SU-DHL-6 (cell line): Measurements from ENCODE around the gene ROCK2.

Source experiments
- H2AFZ ChIP-seq: fragments of 200-600 bp; sonication (generic); 2 replicates; pipeline ENCODE4 v1.6.1; 2014; ENCODE audit warnings: low read depth, mild to moderate bottlenecking, moderate library complexity, mixed read lengths, antibody characterized with exemption, low read length; ENCODE audit not compliant: severe bottlenecking
- H3F3A ChIP-seq: fragments of 200-600 bp; shearing (Covaris generic); 2 replicates; pipeline ENCODE4 v1.6.0; 2016; ENCODE audit warnings: antibody characterized with exemption, mild to moderate bottlenecking; ENCODE audit not compliant: insufficient read depth
- H3K27ac ChIP-seq: fragments of 200-600 bp; sonication (generic); 2 replicates; pipeline ENCODE4 v1.5.1; 2016; ENCODE audit warnings: low read depth, mild to moderate bottlenecking, low read length, moderate library complexity, mixed read lengths
- H3K27me3 ChIP-seq: fragments of 200-600 bp; sonication (generic), shearing (Covaris generic); 2 replicates; pipeline ENCODE4 v1.6.0; 2014; ENCODE audit warnings: mild to moderate bottlenecking, low read length
- H3K36me3 ChIP-seq: fragments of 200-600 bp; sonication (generic); 2 replicates; pipeline ENCODE4 v1.6.1; 2014; ENCODE audit warnings: mild to moderate bottlenecking, low read length, mixed read lengths
- H3K4me2 ChIP-seq: fragments of 300-600, 200-600 bp; shearing (Covaris generic), sonication (generic); 2 replicates; pipeline ENCODE4 v1.6.0; 2014; ENCODE audit warnings: low read length, low read depth, mild to moderate bottlenecking; ENCODE audit not compliant: poor library complexity, severe bottlenecking
- H3K4me3 ChIP-seq: fragments of 200-600 bp; sonication (generic); 2 replicates; pipeline ENCODE4 v1.5.1; 2014; ENCODE audit warnings: antibody characterized with exemption, low read length, mild to moderate bottlenecking, mixed read lengths; ENCODE audit not compliant: insufficient read depth, poor library complexity, severe bottlenecking
- H3K79me2 ChIP-seq: fragments of 200-600 bp; sonication (generic); 2 replicates; pipeline ENCODE4 v1.6.1; 2014; ENCODE audit warnings: mild to moderate bottlenecking, low read length, moderate library complexity; ENCODE audit not compliant: insufficient read depth
- H3K9ac ChIP-seq: fragments of 200-600 bp; sonication (generic); 2 replicates; pipeline ENCODE4 v1.7.0; 2014; ENCODE audit warnings: mild to moderate bottlenecking, low read length
- H3K9me2 ChIP-seq: fragments of 200-600 bp; sonication (generic); replicated peaks from 2 replicates; pipeline ENCODE4 v1.6.1; 2014; ENCODE audit warnings: low read length; ENCODE audit not compliant: insufficient read depth
- H3K9me3 ChIP-seq: fragments of 200-600 bp; sonication (generic); 2 replicates; pipeline ENCODE4 v1.6.1; 2014; ENCODE audit warnings: low read length, mixed read lengths; ENCODE audit not compliant: insufficient read depth
- H4K20me1 ChIP-seq: fragments of 200-600 bp; sonication (generic); 2 replicates; pipeline ENCODE4 v1.6.1; 2014; ENCODE audit warnings: low read depth, mild to moderate bottlenecking, antibody characterized with exemption, low read length, moderate library complexity, mixed read lengths
- CTCF ChIP-seq: fragments of 200-600 bp; sonication (generic); IDR thresholded peaks from one replicate; pipeline ENCODE4 v1.5.1; 2017; ENCODE audit warnings: antibody characterized with exemption, mild to moderate bottlenecking, low read length, moderate library complexity; ENCODE audit not compliant: insufficient read depth, poor library complexity, severe bottlenecking
- EZH2phosphoT487 ChIP-seq: fragments of 200-600 bp; sonication (generic), shearing (Covaris generic); conservative IDR thresholded peaks from 2 replicates; pipeline ENCODE4 v1.6.1; 2018; ENCODE audit warnings: mild to moderate bottlenecking, antibody characterized with exemption, low read length, moderate library complexity, mixed read lengths

Gene ROCK2

GRCh38 chr2:11152591-11152990 lies 191.8 kb downstream of the ROCK2 start:
- no peaks in the 10 kb centered on the region for H3K36me3 ChIP-seq
- no peak overlapping the region for H3K9ac ChIP-seq
- H3K4me3 ChIP-seq = no peak overlapping the region
- H3K9me2 ChIP-seq = no peaks in the 10 kb centered on the region
- no peaks in the 10 kb centered on the region for H3K79me2 ChIP-seq
- H3K4me2 ChIP-seq = no peak overlapping the region
- no peaks in the 10 kb centered on the region for H4K20me1 ChIP-seq
- H3F3A ChIP-seq = no peaks in the 10 kb centered on the region
- no peak overlapping the region for H2AFZ ChIP-seq
- no peaks in the 10 kb centered on the region for H3K27me3 ChIP-seq
- no peaks in the 10 kb centered on the region for H3K9me3 ChIP-seq
- TF ChIP-seq CTCF = no peak
- TF ChIP-seq EZH2phosphoT487 = no peak
- H3K27ac ChIP-seq = no peak overlapping the region

- TF ChIP-seq EZH2phosphoT487 (no peak), CTCF (no peak)
Measured at GRCh38 chr2:11147263-11147662, 197.2 kb downstream of the ROCK2 start.

DNA sequence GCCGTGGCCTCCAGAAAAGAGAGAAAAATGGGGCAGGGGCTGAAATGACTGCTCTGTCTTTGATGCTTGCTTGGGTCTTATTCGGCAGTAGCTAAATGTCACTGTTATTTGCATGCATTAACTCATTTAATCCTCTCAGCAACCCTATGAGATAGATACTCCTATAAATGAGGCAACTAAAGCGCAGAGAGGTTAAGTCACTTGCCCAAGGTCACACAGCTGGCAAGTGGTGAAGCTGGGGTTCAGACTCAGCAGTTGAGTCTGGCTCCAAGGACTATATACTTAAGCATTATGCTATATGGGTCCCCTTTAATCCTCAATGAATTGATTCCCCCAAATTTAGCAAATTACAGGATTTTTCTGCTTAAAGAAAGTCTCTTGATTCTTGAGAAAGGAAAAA lies 198.4 kb downstream of the ROCK2 start:
- TF ChIP-seq EZH2phosphoT487 (no peak), CTCF (no peak)
- Histone ChIP-seq H2AFZ (no peak overlapping the region), H3K36me3 (no peaks in the 10 kb centered on the region)

More at GRCh38 chr2:11147263-11147662, 197.2 kb downstream of the ROCK2 start:
- H3K79me2 ChIP-seq = no peaks in the 10 kb centered on the region
- H3K9me2 ChIP-seq = no peaks in the 10 kb centered on the region
- no peak overlapping the region for H3K27ac ChIP-seq
- H4K20me1 ChIP-seq = no peaks in the 10 kb centered on the region
- no peak overlapping the region for H3K4me3 ChIP-seq
- no peaks in the 10 kb centered on the region for H3K9me3 ChIP-seq
- H3F3A ChIP-seq = no peaks in the 10 kb centered on the region
- no peaks in the 10 kb centered on the region for H3K27me3 ChIP-seq
- no peak overlapping the region for H3K4me2 ChIP-seq
- H3K36me3 ChIP-seq = no peaks in the 10 kb centered on the region
- H3K9ac ChIP-seq = no peak overlapping the region
- H2AFZ ChIP-seq = no peak overlapping the region

More for the DNA sequence above, 198.4 kb downstream of the ROCK2 start:
- no peak overlapping the region for H3K9ac ChIP-seq
- H4K20me1 ChIP-seq = no peaks in the 10 kb centered on the region
- no peaks in the 10 kb centered on the region for H3K9me2 ChIP-seq
- H3K4me2 ChIP-seq = no peak overlapping the region
- no peak overlapping the region for H3K4me3 ChIP-seq
- H3K27ac ChIP-seq = no peak overlapping the region
- H3K27me3 ChIP-seq = no peaks in the 10 kb centered on the region
- no peaks in the 10 kb centered on the region for H3K9me3 ChIP-seq
- H3F3A ChIP-seq = no peaks in the 10 kb centered on the region
- no peaks in the 10 kb centered on the region for H3K79me2 ChIP-seq
